Prostate gland (tissue), 2 donors: ENCODE measurements around the gene INHA. TPM values are rescaled to one million over a fixed set of nuclear protein-coding genes. Genes with fewer than 3 reads are reported as not detected.

ENCODE experiments used
- DNase-seq: peaks from one replicate; pipeline ENCODE4 v3.0.0-alpha.2; 2019; ENCODE audit warnings: low spot score
- H3K27ac ChIP-seq, 2 donors: fragments of 200-600 bp; sonication (generic); 2 replicates each; pipeline ENCODE4 v1.5.1; 2017 to 2019
- H3K27me3 ChIP-seq: fragments of 200-600 bp; sonication (generic); replicated peaks from 2 replicates; pipeline ENCODE4 v1.5.1; 2019; ENCODE audit not compliant: insufficient read depth
- H3K36me3 ChIP-seq, 2 donors: fragments of 200-600 bp; sonication (generic); 1 replicate in 1 of 2; 2 replicates in 1 of 2; pipeline versions ENCODE4 v1.5.1 to v1.8.1; 2017 to 2019
- H3K4me1 ChIP-seq: fragments of 200-600 bp; sonication (generic); replicated peaks from 2 replicates; pipeline ENCODE4 v1.5.1; 2019
- H3K4me3 ChIP-seq, 2 donors: fragments of 200-600 bp; sonication (generic); 2 replicates each; pipeline ENCODE4 v1.5.1; 2017 to 2019
- H3K9me3 ChIP-seq: fragments of 200-600 bp; sonication (generic); 2 replicates; pipeline ENCODE4 v1.5.1; 2017
- CTCF ChIP-seq, 4 experiments: fragments of 200-600 bp in 2 of 4; fragments of 450-650 bp in 2 of 4; sonication (generic) in 2 of 4; IDR thresholded peaks; 1 replicate in 3 of 4; 2 replicates in 1 of 4; pipeline ENCODE4 v1.5.1; 2016 to 2019; ENCODE audit warnings: antibody characterized with exemption in 4 of 4, mild to moderate bottlenecking in 2 of 4, moderate library complexity in 2 of 4
- POLR2A ChIP-seq: fragments of 450-650 bp; IDR thresholded peaks from one replicate; pipeline ENCODE4 v1.6.1; 2016; ENCODE audit warnings: antibody characterized with exemption, mild to moderate bottlenecking
- POLR2AphosphoS5 ChIP-seq: sonication (generic); formaldehyde crosslinking; IDR thresholded peaks from one replicate; pipeline ENCODE4 v1.6.1; 2017; ENCODE audit warnings: antibody characterized with exemption
- WGBS: methylation state at CpG from one replicate; pipeline ENCODE4 v1.1.5; 2018; 5-methylcytosine and 5-hydroxymethylcytosine counted together
- intact Hi-C: fragments of 100-400 bp; cut with DNase I; formaldehyde crosslinking; loops from one replicate; pipeline ENCODE4 v1.14.2; 2022
- total RNA-seq, 2 donors: library from RNA; depleted of rRNA; stranded (reverse); fragments of >200 nt; gene quantifications; one replicate each; pipeline ENCODE4 v1.1.0, GENCODE V29; 2016

The INHA gene
- total RNA-seq, 2 donors from 2014 or later, result 0.96 to 391 TPM

- DNase-seq, result no peak
- Histone ChIP-seq H3K27ac (no peak overlapping the region), H3K4me1 (no peaks in the 10 kb centered on the region), H3K36me3 (peaks cover 11 to 18% of the 10 kb centered on the region in 2 donors), H3K9me3 (no peaks in the 10 kb centered on the region), H3K4me3 (no peak overlapping the region), H3K27me3 (no peaks in the 10 kb centered on the region)
- WGBS, result 97% methylated on average over 6 of the region's 6 CpGs
- intact Hi-C loops, result no loop called here
- TF ChIP-seq POLR2A, result no peak
- no peak for TF ChIP-seq CTCF (IDR thresholded peaks at IDR 0.05)
- TF ChIP-seq POLR2AphosphoS5, result no peak
These were observed 33.5 kb downstream of the INHA start for GRCh38 chr2:219605607-219605954.

- H3K27me3 ChIP-seq, result no peaks in the 10 kb centered on the region
- H3K4me1 ChIP-seq, result no peaks in the 10 kb centered on the region
- no peak overlapping the region for H3K27ac ChIP-seq
- no peaks in the 10 kb centered on the region for H3K9me3 ChIP-seq
- no peak for DNase-seq
- no peak for TF ChIP-seq CTCF (IDR thresholded peaks at IDR 0.05)
- TF ChIP-seq POLR2A, result no peak
- no peak for TF ChIP-seq POLR2AphosphoS5
- no peak overlapping the region for H3K4me3 ChIP-seq
- WGBS, result 98% methylated on average over 15 of the region's 15 CpGs
- intact Hi-C loops, result no loop called here
- peaks cover 11 to 18% of the 10 kb centered on the region in 2 donors for H3K36me3 ChIP-seq
These were observed 35.8 kb downstream of the INHA start for GRCh38 chr2:219607931-219608330.

- Histone ChIP-seq H3K9me3 (no peaks in the 10 kb centered on the region), H3K4me3 (no peak overlapping the region), H3K4me1 (no peaks in the 10 kb centered on the region), H3K36me3 (peaks cover 11 to 18% of the 10 kb centered on the region in 2 donors), H3K27me3 (no peaks in the 10 kb centered on the region), H3K27ac (peak overlapping the region; percentile 39 to 45)
- TF ChIP-seq POLR2AphosphoS5, result no peak
- TF ChIP-seq CTCF (IDR thresholded peaks at IDR 0.05), result no peak
- TF ChIP-seq POLR2A, result no peak
- no peak for DNase-seq
- WGBS, result 90% methylated on average over 15 of the region's 15 CpGs
- intact Hi-C loops, result no loop called here
These were observed 36.4 kb downstream of the INHA start for GRCh38 chr2:219608399-219608964.

- no peak overlapping the region for H3K4me3 ChIP-seq
- no peaks in the 10 kb centered on the region for H3K4me1 ChIP-seq
- no peak for TF ChIP-seq CTCF (IDR thresholded peaks at IDR 0.05)
- TF ChIP-seq POLR2AphosphoS5, result no peak
- no peak for TF ChIP-seq POLR2A
- peaks cover 12 to 20% of the 10 kb centered on the region in 2 donors for H3K36me3 ChIP-seq
- WGBS, result 66% methylated on average over 13 of the region's 13 CpGs
- no peak for DNase-seq
- no peaks in the 10 kb centered on the region for H3K27me3 ChIP-seq
- intact Hi-C loops, result no loop called here
- H3K27ac ChIP-seq, result peak overlapping the region; percentile 39 to 45
- no peaks in the 10 kb centered on the region for H3K9me3 ChIP-seq
These were observed 37.1 kb downstream of the INHA start for GRCh38 chr2:219609149-219609750.

GRCh38 chr2:219611306-219611705 lies 39.2 kb downstream of the INHA start:
- peaks cover 13 to 15% of the 10 kb centered on the region in 2 donors for H3K36me3 ChIP-seq
- no peaks in the 10 kb centered on the region for H3K27me3 ChIP-seq
- intact Hi-C loops, result no loop called here
- TF ChIP-seq POLR2A, result no peak
- no peak for TF ChIP-seq CTCF (IDR thresholded peaks at IDR 0.05)
- no peak for TF ChIP-seq POLR2AphosphoS5
- H3K4me3 ChIP-seq, result no peak overlapping the region
- 96% methylated on average over 9 of the region's 9 CpGs for WGBS
- no peak for DNase-seq
- no peaks in the 10 kb centered on the region for H3K4me1 ChIP-seq
- H3K27ac ChIP-seq, result no peak overlapping the region
- H3K9me3 ChIP-seq, result no peaks in the 10 kb centered on the region
